GDM1 (cell line): ENCODE results near the gene TRIM40.
A peak's percentile ranks its signal among the peaks of the same experiment; 100 is the strongest.
"Not testable (repeated sequence)": the region's sequence is repeated elsewhere in the genome, so short reads cannot be mapped to it uniquely, and the experiment has no call there.

Source experiments
- DNase-seq: peaks from one replicate; lab custom pipeline; 2025; lab: John Stamatoyannopoulos, UW

Gene TRIM40

GRCh38 chr6:30163090-30163917 lies 27.4 kb downstream of the TRIM40 start, which contains the start of gene TRIM15:
Gene TRIM15 (plus strand): TSS chr6:30163546. CDS start chr6:30163685, 139 bp downstream.
- no peak for DNase-seq

DNA sequence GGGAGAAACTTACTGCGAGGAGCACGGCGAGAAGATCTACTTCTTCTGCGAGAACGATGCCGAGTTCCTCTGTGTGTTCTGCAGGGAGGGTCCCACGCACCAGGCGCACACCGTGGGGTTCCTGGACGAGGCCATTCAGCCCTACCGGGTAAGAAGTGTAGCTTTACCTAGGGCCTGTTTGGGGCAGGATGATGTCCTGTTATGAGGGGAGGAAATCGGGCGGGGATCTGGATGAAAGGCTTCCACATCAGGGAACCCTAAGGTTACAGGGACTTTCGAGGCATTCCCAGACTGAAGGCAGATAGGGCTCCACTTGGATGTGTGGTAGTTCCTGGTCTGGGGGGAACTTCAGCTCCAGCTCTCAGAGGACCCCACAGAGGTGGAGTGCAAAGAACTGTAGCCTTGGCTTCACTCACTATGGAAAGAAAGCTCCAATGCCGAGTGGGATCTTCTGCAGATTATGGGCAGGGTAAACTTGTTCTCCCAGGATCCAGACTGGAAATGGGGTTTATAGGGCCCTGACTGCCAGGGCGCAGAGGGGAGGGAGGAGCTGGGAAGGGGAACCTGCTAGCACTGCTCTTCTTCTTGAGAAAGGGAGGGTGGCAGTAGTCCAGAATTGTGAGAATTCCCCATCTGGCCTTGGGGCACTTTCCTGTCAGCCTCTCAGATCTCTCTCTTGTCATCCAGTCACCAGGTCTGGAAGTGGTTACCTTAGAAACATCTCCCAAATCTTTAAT lies 28.1 kb downstream of the TRIM40 start:
- DNase-seq = no peak

DNA sequence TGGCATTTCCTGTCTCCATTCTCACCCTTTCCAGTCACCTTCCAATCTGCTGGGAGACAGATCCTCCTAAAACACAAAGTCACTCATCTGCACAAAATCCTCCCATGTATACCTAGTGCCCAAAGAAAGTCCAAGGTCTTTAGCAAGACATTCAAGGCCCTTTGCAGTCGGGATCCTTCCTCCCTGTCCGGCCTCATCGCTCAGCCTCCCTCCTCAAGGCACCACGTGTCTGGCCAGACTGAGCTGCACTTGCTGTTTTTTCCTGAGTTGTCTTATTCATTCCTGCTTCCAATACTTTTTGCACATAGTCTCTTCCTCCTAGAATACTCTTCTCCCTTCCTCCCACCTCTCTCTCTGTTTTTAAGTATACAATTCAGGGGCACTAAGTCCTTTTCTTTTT lies 28.8 kb downstream of the TRIM40 start:
- DNase-seq = no peak

- DNase-seq = not testable (repeated sequence)
Measured at GRCh38 chr6:30165238-30165637, 29.3 kb downstream of the TRIM40 start.

- no peak for DNase-seq
Measured at GRCh38 chr6:30167101-30167500, 31.2 kb downstream of the TRIM40 start.

DNA sequence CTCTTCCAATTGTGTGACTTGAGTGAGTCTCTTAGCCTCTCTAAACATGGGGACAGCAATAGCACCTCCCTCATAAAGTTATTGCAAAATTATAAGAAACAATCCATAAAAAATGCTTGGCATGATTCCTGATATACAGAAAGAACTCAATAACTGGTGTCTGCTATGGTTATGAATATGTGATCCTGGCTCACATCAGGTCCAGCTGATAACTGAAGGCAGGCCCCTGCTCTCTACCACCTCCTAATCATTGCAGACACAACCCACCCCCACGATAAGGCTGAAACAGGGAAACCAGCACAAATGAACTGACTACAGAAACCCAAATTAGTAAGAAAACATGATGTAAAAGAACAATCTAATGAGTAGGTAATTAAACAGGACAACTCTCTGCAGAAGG lies 32.8 kb downstream of the TRIM40 start:
- no peak for DNase-seq

GRCh38 chr6:30169658-30170614 lies 34.0 kb downstream of the TRIM40 start:
- DNase-seq = peak; percentile 44

- DNase-seq = no peak
Measured at GRCh38 chr6:30171677-30172471, 35.9 kb downstream of the TRIM40 start.

DNA sequence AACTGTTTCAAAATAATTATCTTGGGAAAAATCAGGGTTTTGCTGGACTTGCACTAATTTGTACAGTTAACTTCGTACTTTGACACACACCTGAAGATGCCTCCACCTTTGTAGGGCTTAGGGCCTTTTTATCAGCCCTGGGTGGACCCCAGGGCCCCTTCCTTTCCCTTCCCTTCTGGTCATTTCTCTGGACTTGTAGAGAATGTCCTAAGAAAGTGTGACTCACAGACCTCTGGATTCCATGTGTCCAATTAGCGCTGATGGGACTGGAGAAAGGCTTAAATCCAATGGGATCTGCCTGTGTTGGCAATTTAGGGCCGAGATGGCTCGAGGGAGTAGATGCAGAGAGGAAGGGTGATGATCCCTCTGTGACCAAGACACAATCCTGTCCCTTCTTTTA lies 36.7 kb downstream of the TRIM40 start:
- DNase-seq = no peak

- no peak for DNase-seq
Measured at GRCh38 chr6:30175765-30176164, 39.8 kb downstream of the TRIM40 start.

DNA sequence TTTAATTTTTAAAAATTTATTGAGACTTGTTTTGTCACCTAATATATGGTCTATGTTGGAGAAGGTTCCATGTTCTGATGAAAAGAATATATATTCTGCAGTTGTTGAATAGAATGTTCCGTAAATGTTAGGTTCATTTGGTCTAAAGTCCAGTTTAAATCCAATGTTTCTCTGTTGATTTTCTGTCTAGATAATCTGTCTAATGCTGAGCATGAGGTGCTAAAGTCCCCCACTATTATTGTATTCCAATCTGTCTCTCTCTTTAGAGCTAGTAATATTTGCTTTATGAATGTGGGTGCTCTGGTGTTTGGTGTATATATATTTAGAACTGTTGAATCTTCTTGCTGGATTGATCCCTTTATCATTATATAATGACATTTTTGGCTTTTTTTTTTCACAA lies 42.9 kb downstream of the TRIM40 start:
- DNase-seq = no peak

GRCh38 chr6:30180145-30180544 lies 44.2 kb downstream of the TRIM40 start:
- no peak for DNase-seq

GRCh38 chr6:30184417-30185031 lies 48.6 kb downstream of the TRIM40 start:
- DNase-seq = no peak

DNA sequence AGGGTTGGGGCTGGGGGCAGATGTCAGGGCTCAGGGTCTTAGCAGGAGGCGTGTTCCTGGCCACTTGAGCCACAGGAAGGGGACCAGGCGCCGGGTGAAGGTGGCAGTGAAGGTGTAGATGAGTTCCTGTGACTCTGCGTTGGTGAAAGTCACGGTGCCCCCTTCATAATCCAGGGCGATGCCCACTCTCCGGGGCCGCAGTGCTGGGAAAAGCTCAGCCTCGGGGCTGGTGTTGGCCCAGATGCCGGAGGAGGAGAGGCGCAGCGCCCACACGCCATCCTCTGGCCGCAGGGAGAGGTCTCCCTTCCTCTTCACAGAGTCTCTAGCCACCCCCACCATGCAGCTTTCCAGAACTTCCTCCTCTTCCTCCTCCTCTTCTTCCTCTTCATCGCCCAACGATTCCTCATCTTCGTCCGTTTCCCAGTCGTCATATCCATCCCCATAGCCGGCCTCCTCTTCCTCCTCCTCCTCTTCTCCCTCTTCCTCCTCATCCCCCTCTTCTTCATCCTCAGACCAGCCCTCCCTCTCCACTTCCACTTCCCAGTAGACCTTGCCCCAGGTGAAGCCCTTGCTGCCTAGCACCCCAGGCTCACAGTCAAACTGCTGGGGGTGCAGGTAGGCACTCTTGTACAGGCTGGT lies 50.0 kb downstream of the TRIM40 start:
- DNase-seq = no peak

DNA sequence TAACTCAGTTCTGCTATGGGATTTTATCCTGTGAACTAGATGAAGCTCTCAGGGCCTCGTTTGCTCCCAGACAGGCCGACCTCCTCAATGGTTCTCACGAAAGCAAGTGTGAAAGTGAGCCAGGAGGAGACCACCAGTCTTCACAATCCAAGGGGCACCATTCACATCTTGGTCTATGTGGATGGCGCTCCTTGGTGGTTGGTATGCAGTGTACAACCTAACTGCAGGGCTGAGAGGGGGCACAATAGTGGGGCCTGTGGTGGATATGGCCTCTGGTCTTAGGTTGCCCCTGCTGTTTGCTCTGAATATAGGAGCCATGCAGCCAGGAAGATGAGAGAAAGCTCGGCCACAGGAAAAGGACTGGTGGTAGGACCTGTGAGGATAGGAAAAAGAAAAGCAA lies 52.6 kb downstream of the TRIM40 start:
- DNase-seq = no peak

DNA sequence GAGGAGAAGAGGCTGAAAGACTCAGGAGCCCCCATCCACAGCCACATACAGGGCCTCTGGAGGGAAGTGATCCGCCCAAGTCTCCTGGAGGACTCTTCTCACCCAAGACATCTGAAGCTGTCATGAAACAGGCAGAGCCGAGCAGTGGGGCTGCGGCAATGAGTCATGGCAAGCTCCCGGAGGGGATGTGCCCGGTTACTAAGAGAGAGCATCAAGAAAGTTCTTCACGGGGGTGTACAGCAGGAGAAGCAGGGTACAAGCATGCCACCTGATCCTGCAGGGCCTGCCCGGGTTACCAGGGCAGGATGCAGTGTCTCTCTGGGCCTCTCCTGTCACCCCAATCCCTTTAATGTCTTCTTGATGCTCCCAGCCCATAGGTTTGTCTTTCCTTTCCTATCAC lies 56.1 kb downstream of the TRIM40 start:
- no peak for DNase-seq

DNA sequence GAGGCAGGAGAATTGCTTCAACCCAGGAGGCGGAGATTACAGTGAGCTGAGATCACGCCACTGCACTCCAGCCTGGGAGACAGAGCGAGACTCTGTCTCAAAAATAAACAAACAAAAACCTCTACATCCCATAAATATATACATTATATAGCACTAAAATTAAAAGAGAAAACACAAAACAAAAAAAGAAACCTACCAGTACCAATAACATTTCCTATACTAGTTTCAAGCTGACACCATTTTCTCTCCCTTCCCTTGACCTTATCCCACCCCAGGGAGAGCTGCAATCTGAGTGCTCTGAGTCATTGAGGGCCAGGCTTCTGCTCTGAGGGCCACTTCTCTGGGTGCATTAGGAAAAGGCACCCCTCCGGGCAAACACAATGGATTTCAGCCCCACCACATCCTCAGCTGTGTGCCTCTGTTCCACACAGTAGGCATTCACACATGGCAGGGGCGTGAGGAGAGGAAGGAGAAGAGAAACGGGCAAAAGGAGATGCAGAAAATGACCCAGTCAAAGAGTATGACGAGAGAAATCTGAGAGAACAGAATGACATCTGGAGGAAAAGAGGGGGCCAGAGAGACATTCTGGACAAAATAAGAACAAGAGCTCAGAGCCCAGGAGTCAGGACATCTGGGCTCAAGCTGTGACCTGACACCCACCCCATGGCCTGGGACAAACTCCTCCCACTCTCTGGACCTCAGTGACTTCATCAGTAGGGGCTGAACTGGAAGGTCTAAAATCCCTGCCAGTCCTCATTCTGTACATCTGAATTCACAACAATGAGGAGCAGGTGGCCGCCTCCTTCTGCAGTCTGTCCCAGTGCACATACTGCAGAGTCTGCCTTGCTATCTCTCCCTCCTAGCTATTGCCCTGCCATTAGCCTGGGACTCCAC lies 59.1 kb downstream of the TRIM40 start:
- DNase-seq = no peak

GRCh38 chr6:30195951-30196350 lies 60.0 kb downstream of the TRIM40 start:
- no peak for DNase-seq

DNA sequence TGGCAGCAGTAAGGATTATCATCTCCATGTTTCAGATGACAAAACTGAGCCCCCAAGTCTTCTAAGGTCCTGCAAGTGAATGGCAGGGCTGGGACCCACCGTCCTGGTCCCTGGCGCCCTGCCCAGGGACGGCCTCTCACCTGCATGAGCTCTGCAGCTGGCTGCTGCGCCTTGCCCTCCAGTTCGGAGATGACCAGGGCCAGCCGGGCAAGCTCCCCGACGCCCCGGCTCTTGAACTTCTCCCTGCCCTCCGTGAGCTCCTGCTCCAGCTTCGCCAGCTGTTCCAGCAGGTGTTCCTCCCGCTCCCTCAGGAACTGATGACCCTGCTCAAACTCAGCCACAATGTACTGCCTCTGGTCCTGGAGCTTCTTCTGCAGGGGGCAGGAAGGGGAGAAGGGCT lies 60.4 kb downstream of the TRIM40 start:
- DNase-seq = no peak
